Trophoblast cell (in vitro differentiated cells and primary cell): ENCODE measurements around the gene TMEM179.

Experiments used
- DNase-seq, 2 donors: peaks; one replicate each; pipeline ENCODE4 v3.0.0-alpha.2; 2016
- H2AFZ ChIP-seq: 2 replicates; pipeline ENCODE4 v1.6.1; 2013; ENCODE audit warnings: low read length, moderate library complexity, mild to moderate bottlenecking; ENCODE audit not compliant: insufficient read depth, poor library complexity
- H2AK5ac ChIP-seq: 2 replicates; pipeline ENCODE4 v1.6.1; 2013; ENCODE audit warnings: mild to moderate bottlenecking, low read length
- H2BK120ac ChIP-seq: 2 replicates; pipeline ENCODE4 v1.6.1; 2013; ENCODE audit warnings: low read length, mild to moderate bottlenecking, moderate library complexity; ENCODE audit not compliant: insufficient read depth, poor library complexity
- H2BK12ac ChIP-seq: 2 replicates; pipeline ENCODE4 v1.6.1; 2013; ENCODE audit warnings: mild to moderate bottlenecking, low read length, moderate library complexity
- H2BK5ac ChIP-seq: 2 replicates; pipeline ENCODE4 v1.6.1; 2013; ENCODE audit warnings: low read length, low read depth, moderate library complexity, mild to moderate bottlenecking; ENCODE audit not compliant: poor library complexity
- H3K14ac ChIP-seq: 2 replicates; pipeline ENCODE4 v1.6.1; 2013; ENCODE audit warnings: mild to moderate bottlenecking, low read length
- H3K18ac ChIP-seq: 2 replicates; pipeline ENCODE4 v1.6.1; 2013; ENCODE audit warnings: mild to moderate bottlenecking, low read length
- H3K23ac ChIP-seq: 2 replicates; pipeline ENCODE4 v1.6.1; 2013; ENCODE audit warnings: low read length
- H3K27ac ChIP-seq: 2 replicates; pipeline ENCODE4 v1.5.1; 2013; ENCODE audit warnings: low read depth, mild to moderate bottlenecking, inconsistent platforms, low read length, moderate library complexity
- H3K27me3 ChIP-seq: 2 replicates; pipeline ENCODE4 v1.6.1; 2013; ENCODE audit warnings: inconsistent platforms, mild to moderate bottlenecking, low read length, moderate library complexity; ENCODE audit not compliant: insufficient read depth
- H3K36me3 ChIP-seq, 2 experiments: 1 replicate in 1 of 2; 2 replicates in 1 of 2; pipeline ENCODE4 v1.6.1; 2013; ENCODE audit warnings: low read length in 2 of 2, mild to moderate bottlenecking in 2 of 2, moderate library complexity in 1 of 2; ENCODE audit not compliant: insufficient read depth in 2 of 2, control insufficient read depth in 1 of 2
- H3K4ac ChIP-seq: 2 replicates; pipeline ENCODE4 v1.6.1; 2013; ENCODE audit warnings: low read depth, mild to moderate bottlenecking, low read length, moderate library complexity
- H3K4me1 ChIP-seq, 2 experiments: 1 replicate in 1 of 2; 2 replicates in 1 of 2; pipeline ENCODE4 v1.6.1; 2013; ENCODE audit warnings: low read length in 2 of 2, mild to moderate bottlenecking in 2 of 2, moderate library complexity in 1 of 2; ENCODE audit not compliant: insufficient read depth in 2 of 2, control insufficient read depth in 1 of 2
- H3K4me2 ChIP-seq: 2 replicates; pipeline ENCODE4 v1.6.1; 2013; ENCODE audit warnings: inconsistent platforms, mild to moderate bottlenecking, low read length, moderate library complexity
- H3K4me3 ChIP-seq: 2 replicates; pipeline ENCODE4 v1.5.1; 2013; ENCODE audit warnings: mild to moderate bottlenecking, low read depth, low read length, inconsistent platforms
- H3K79me1 ChIP-seq: one replicate; pipeline ENCODE4 v1.6.1; 2013; ENCODE audit warnings: low read length
- H3K79me2 ChIP-seq: 2 replicates; pipeline ENCODE4 v1.6.1; 2013; ENCODE audit warnings: low read length, mild to moderate bottlenecking; ENCODE audit not compliant: control insufficient read depth, insufficient read depth, poor library complexity
- H3K9ac ChIP-seq: 2 replicates; pipeline ENCODE4 v1.6.1; 2013; ENCODE audit warnings: mild to moderate bottlenecking, low read length
- H3K9me3 ChIP-seq: 2 replicates; pipeline ENCODE4 v1.6.1; 2013; ENCODE audit warnings: low read depth, mild to moderate bottlenecking, control low read depth, inconsistent platforms, low read length; ENCODE audit not compliant: insufficient read depth
- H4K12ac ChIP-seq: 2 replicates; pipeline ENCODE4 v1.6.1; 2013; ENCODE audit warnings: low read depth, mild to moderate bottlenecking, low read length, moderate library complexity
- H4K8ac ChIP-seq: 2 replicates; pipeline ENCODE4 v1.6.1; 2013; ENCODE audit warnings: low read depth, mild to moderate bottlenecking, low read length, moderate library complexity
- H4K91ac ChIP-seq: one replicate; pipeline ENCODE4 v1.6.1; 2013; ENCODE audit warnings: low read depth, mild to moderate bottlenecking, low read length, moderate library complexity
- WGBS: extraction: QIAGEN DNeasy Blood & Tissue Kit; methylation state at CpG from one replicate; pipeline ENCODE4 v1.1.7; 2013; ENCODE audit warnings: missing lambda C conversion rate; ENCODE audit not compliant: insufficient read length, insufficient coverage; ENCODE audit errors: extremely low coverage; 5-methylcytosine and 5-hydroxymethylcytosine counted together

TMEM179 gene

DNA sequence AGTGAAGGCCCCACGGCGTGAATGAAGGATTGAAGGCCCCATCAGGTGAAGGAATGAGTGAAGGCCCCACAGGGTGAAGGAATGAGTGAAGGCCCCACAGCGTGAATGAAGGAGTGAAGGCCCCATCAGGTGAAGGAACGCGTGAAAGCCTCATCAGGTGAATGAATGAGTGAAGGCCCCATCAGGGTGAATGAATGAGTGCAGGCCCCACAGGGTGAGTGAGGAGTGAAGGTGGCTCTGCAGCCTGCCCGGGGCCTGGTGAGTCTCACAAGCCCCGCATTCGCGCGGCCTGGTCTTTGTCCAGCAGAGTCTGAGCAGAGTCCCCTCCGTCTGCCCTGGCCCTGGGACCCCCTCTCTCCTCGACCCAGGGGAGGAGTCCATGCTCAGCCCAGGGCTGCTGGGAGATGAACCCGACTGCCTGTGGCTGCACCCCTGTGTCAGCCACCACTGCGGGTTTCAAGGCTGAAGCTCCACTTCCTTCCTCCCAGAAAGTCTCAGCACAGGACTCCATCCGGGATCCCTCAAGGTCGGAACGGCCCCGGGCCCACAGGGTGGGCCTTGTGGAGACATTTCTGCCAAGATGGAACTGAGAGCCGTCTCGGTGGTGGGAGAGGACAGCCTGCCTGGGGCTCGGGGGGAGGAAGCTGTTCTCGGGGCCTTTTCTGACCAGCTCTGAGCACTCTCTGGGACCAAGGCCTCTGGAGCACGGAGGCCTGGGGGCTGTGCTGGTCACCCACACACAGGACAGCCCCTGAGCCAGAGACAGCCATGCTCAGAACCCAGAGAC, 37.4 kb upstream of the TMEM179 start:
- no peak overlapping the region for H2BK120ac ChIP-seq
- H3K27ac ChIP-seq: no peak overlapping the region
- H3K18ac ChIP-seq: no peak overlapping the region
- H3K23ac ChIP-seq: no peak overlapping the region
- H3K14ac ChIP-seq: no peak overlapping the region
- no peak overlapping the region for H3K9ac ChIP-seq
- no peak overlapping the region for H3K4me2 ChIP-seq
- no peak overlapping the region for H4K12ac ChIP-seq
- H3K9me3 ChIP-seq: peaks cover 3% of the 10 kb centered on the region
- H3K4me3 ChIP-seq: no peak overlapping the region
- H2AFZ ChIP-seq: no peak overlapping the region
- H3K36me3 ChIP-seq: no peaks in the 10 kb centered on the region
- H3K79me2 ChIP-seq: no peaks in the 10 kb centered on the region
- no peaks in the 10 kb centered on the region for H3K79me1 ChIP-seq
- WGBS: no CpG with 5 or more reads among the region's 23 CpGs
- no peak for DNase-seq
- H4K8ac ChIP-seq: no peak overlapping the region
- H3K4me1 ChIP-seq: no peaks in the 10 kb centered on the region
- no peak overlapping the region for H3K4ac ChIP-seq
- H3K27me3 ChIP-seq: no peaks in the 10 kb centered on the region
- no peak overlapping the region for H2BK12ac ChIP-seq
- no peak overlapping the region for H4K91ac ChIP-seq
- H2BK5ac ChIP-seq: no peak overlapping the region
- H2AK5ac ChIP-seq: no peak overlapping the region

GRCh38 chr14:104640681-104641080, 36.1 kb upstream of the TMEM179 start:
- peaks cover 3% of the 10 kb centered on the region for H3K9me3 ChIP-seq
- H2AK5ac ChIP-seq: no peak overlapping the region
- no peak overlapping the region for H2BK120ac ChIP-seq
- no peaks in the 10 kb centered on the region for H3K36me3 ChIP-seq
- no peaks in the 10 kb centered on the region for H3K4me1 ChIP-seq
- no CpG with 5 or more reads among the region's 10 CpGs for WGBS
- H3K4me3 ChIP-seq: no peak overlapping the region
- H2AFZ ChIP-seq: no peak overlapping the region
- no peak overlapping the region for H3K4ac ChIP-seq
- H3K18ac ChIP-seq: no peak overlapping the region
- no peak for DNase-seq
- no peak overlapping the region for H3K27ac ChIP-seq
- H4K12ac ChIP-seq: no peak overlapping the region
- H3K9ac ChIP-seq: no peak overlapping the region
- no peak overlapping the region for H4K91ac ChIP-seq
- no peak overlapping the region for H3K4me2 ChIP-seq
- H3K14ac ChIP-seq: no peak overlapping the region
- no peak overlapping the region for H4K8ac ChIP-seq
- no peak overlapping the region for H3K23ac ChIP-seq
- H2BK12ac ChIP-seq: no peak overlapping the region
- no peaks in the 10 kb centered on the region for H3K79me1 ChIP-seq
- no peaks in the 10 kb centered on the region for H3K79me2 ChIP-seq
- no peak overlapping the region for H2BK5ac ChIP-seq
- no peaks in the 10 kb centered on the region for H3K27me3 ChIP-seq

DNA sequence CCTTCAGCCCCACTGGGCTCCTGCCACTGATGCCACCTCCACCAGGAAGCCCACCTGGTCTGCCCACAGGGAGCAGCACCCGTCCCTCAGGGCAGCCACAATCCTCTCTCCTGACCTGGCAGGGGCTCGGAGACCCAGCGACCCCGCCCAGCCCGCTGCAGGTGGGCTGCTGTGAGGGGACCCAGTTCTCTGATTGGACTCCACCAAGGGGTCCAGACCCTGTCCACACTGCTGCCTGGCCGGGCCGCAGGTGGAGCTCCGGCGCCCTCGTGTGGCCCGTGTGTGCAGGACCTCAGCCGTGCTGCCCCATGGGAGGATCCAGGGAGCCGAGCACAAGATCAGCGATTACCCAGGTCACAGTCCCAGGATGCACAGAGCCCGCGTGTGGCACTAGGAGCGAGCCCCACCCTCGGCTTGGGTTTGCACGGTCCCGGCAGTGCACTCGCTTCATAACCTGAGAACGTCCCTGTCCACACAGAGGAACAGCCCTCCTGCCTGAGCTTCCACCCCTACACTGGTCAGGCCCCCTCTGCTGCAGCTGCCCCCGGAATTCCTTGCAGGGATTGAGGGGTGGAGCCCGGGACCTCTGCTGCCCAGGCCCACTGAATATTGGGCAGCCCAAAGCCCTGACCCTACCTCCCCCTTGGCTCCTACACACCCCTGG, 35.4 kb upstream of the TMEM179 start:
- Histone ChIP-seq H3K4me3 (no peak overlapping the region), H3K79me2 (no peaks in the 10 kb centered on the region), H3K9ac (no peak overlapping the region), H3K4ac (no peak overlapping the region), H3K79me1 (no peaks in the 10 kb centered on the region), H2BK12ac (no peak overlapping the region), H4K91ac (no peak overlapping the region), H3K4me1 (no peaks in the 10 kb centered on the region), H3K4me2 (no peak overlapping the region), H2BK120ac (no peak overlapping the region), H4K12ac (no peak overlapping the region), H3K36me3 (no peaks in the 10 kb centered on the region), H2BK5ac (no peak overlapping the region), H3K14ac (no peak overlapping the region), H3K27me3 (no peaks in the 10 kb centered on the region), H2AFZ (no peak overlapping the region), H2AK5ac (no peak overlapping the region), H3K23ac (no peak overlapping the region), H3K9me3 (no peaks in the 10 kb centered on the region), H4K8ac (no peak overlapping the region), H3K27ac (no peak overlapping the region), H3K18ac (no peak overlapping the region)
- no CpG with 5 or more reads among the region's 24 CpGs for WGBS
- DNase-seq: peak; percentile 47 to 74

DNA sequence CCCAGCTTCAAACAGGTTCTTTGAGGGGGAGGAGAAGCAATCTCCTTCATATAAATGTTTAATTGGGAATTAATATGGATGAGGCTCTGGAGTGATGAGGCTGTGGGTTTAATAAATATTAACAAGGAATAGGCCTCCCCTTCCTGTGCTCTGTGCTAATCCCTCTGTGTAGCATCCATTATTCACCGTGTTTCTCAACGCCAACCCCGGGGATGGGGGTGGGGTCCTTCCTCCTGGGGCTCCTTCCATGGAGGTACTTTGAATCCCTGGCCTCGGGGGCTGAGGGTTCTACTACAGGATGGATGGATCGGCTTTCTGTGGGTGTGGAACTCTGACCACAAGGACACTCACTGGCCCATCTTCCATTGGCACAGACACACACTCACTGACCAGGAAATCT, 34.9 kb upstream of the TMEM179 start:
- no peak overlapping the region for H3K23ac ChIP-seq
- no CpG with 5 or more reads among the region's 5 CpGs for WGBS
- H2AK5ac ChIP-seq: no peak overlapping the region
- H3K79me1 ChIP-seq: no peaks in the 10 kb centered on the region
- no peak overlapping the region for H2AFZ ChIP-seq
- H4K91ac ChIP-seq: no peak overlapping the region
- no peak for DNase-seq
- H3K4me3 ChIP-seq: no peak overlapping the region
- H4K12ac ChIP-seq: no peak overlapping the region
- H2BK120ac ChIP-seq: no peak overlapping the region
- no peaks in the 10 kb centered on the region for H3K36me3 ChIP-seq
- no peak overlapping the region for H2BK12ac ChIP-seq
- H4K8ac ChIP-seq: no peak overlapping the region
- no peaks in the 10 kb centered on the region for H3K9me3 ChIP-seq
- no peaks in the 10 kb centered on the region for H3K4me1 ChIP-seq
- no peak overlapping the region for H3K18ac ChIP-seq
- H3K79me2 ChIP-seq: no peaks in the 10 kb centered on the region
- H3K4me2 ChIP-seq: no peak overlapping the region
- no peak overlapping the region for H2BK5ac ChIP-seq
- no peak overlapping the region for H3K4ac ChIP-seq
- no peaks in the 10 kb centered on the region for H3K27me3 ChIP-seq
- H3K9ac ChIP-seq: no peak overlapping the region
- H3K27ac ChIP-seq: no peak overlapping the region
- H3K14ac ChIP-seq: no peak overlapping the region
